GM23338 (cell line): Measurements from ENCODE around the gene OPN4. TPM values are rescaled to one million over a fixed set of nuclear protein-coding genes. Genes with fewer than 3 reads are reported as not detected.

ENCODE experiments used
- ATAC-seq: fragments of 200-7000 bp; cut with Tn5 transposase; 3 replicates; pipeline ENCODE4 v1.9.1; 2020
- DNase-seq: peaks from one replicate; pipeline ENCODE4 v3.0.0-alpha.2; 2015; ENCODE audit warnings: low spot score
- H2AFZ ChIP-seq: fragments of 200-600 bp; sonication (generic); 2 replicates; pipeline ENCODE4 v1.8.0; 2016; ENCODE audit warnings: antibody characterized with exemption, mild to moderate bottlenecking, moderate library complexity
- H3F3A ChIP-seq: fragments of 200-600 bp; sonication (generic); replicated peaks from 2 replicates; pipeline ENCODE4 v1.8.0; 2017; ENCODE audit warnings: antibody characterized with exemption, mixed run types, low read depth
- H3K27ac ChIP-seq: fragments of 200-600 bp; sonication (generic); 2 replicates; pipeline ENCODE4 v1.6.1; 2016; ENCODE audit warnings: low read depth
- H3K27me3 ChIP-seq: fragments of 200-600 bp; sonication (generic); 2 replicates; pipeline ENCODE4 v1.8.0; 2016; ENCODE audit warnings: mild to moderate bottlenecking, mixed run types, moderate library complexity; ENCODE audit not compliant: insufficient read depth
- H3K36me3 ChIP-seq: fragments of 200-600 bp; sonication (generic); 2 replicates; pipeline ENCODE4 v1.8.0; 2016; ENCODE audit warnings: mild to moderate bottlenecking; ENCODE audit not compliant: insufficient read depth
- H3K4me1 ChIP-seq: fragments of 200-600 bp; sonication (generic); 2 replicates; pipeline ENCODE4 v1.8.0; 2016; ENCODE audit warnings: mild to moderate bottlenecking, moderate library complexity; ENCODE audit not compliant: insufficient read depth
- H3K4me2 ChIP-seq: fragments of 200-600 bp; sonication (generic); 2 replicates; pipeline ENCODE4 v1.7.1; 2017; ENCODE audit warnings: mixed run types
- H3K4me3 ChIP-seq: fragments of 200-600 bp; sonication (generic); 2 replicates; pipeline ENCODE4 v1.6.1; 2016; ENCODE audit warnings: mixed run types
- H3K79me2 ChIP-seq: fragments of 200-600 bp; sonication (generic); replicated peaks from 2 replicates; pipeline ENCODE4 v1.8.0; 2017; ENCODE audit warnings: mild to moderate bottlenecking; ENCODE audit not compliant: insufficient read depth
- H3K9me2 ChIP-seq: fragments of 200-600 bp; sonication (generic); 2 replicates; pipeline ENCODE4 v1.8.0; 2017; ENCODE audit not compliant: insufficient read depth
- H4K20me1 ChIP-seq: fragments of 200-600 bp; sonication (generic); replicated peaks from 2 replicates; pipeline ENCODE4 v1.8.0; 2017; ENCODE audit warnings: mild to moderate bottlenecking; ENCODE audit not compliant: insufficient read depth
- H3K27ac Mint-ChIP-seq: 2 replicates; pipeline ENCODE4 v1.8.0; 2020; ENCODE audit warnings: inconsistent platforms, mild to moderate bottlenecking, moderate library complexity, mixed read lengths
- H3K27me3 Mint-ChIP-seq: 3 replicates; pipeline ENCODE4 v1.8.0; 2022; ENCODE audit warnings: low read depth, mild to moderate bottlenecking, moderate library complexity, mixed read lengths, inconsistent platforms; ENCODE audit not compliant: insufficient read depth, poor library complexity
- H3K36me3 Mint-ChIP-seq: 3 replicates; pipeline ENCODE4 v1.8.0; 2021; ENCODE audit warnings: low read depth, mild to moderate bottlenecking, inconsistent platforms, moderate library complexity, mixed read lengths
- H3K4me1 Mint-ChIP-seq: 3 replicates; pipeline ENCODE4 v1.8.0; 2020; ENCODE audit warnings: mild to moderate bottlenecking, inconsistent platforms, mixed read lengths
- H3K4me3 Mint-ChIP-seq: 3 replicates; pipeline ENCODE4 v1.8.0; 2021; ENCODE audit warnings: moderate library complexity, mild to moderate bottlenecking, inconsistent platforms, mixed read lengths
- H3K9me3 Mint-ChIP-seq: 3 replicates; pipeline ENCODE4 v1.8.0; 2020; ENCODE audit warnings: moderate library complexity, mild to moderate bottlenecking, inconsistent platforms, mixed read lengths
- CREB1 ChIP-seq: fragments of 250-450 bp; sonication (Bioruptor Pico); IDR thresholded peaks from 2 replicates; pipeline ENCODE4 v1.5.0; 2020; ENCODE audit warnings: low read depth, mild to moderate bottlenecking, moderate library complexity
- EZH2 ChIP-seq: fragments of 200-600 bp; sonication (generic); IDR thresholded peaks from one replicate; pipeline ENCODE4 v1.8.0; 2017; ENCODE audit warnings: antibody characterized with exemption, mild to moderate bottlenecking, low read depth; ENCODE audit not compliant: unreplicated experiment
- EZH2phosphoT487 ChIP-seq: fragments of 200-600 bp; sonication (generic); IDR thresholded peaks from one replicate; pipeline ENCODE4 v1.8.1; 2018; ENCODE audit warnings: antibody characterized with exemption; ENCODE audit not compliant: unreplicated experiment
- POLR2AphosphoS5 ChIP-seq: IDR thresholded peaks from 2 replicates; pipeline ENCODE4 v1.6.1; 2016; ENCODE audit warnings: antibody characterized with exemption, low read depth
- polyA plus RNA-seq: library from polyadenylated mRNA; unstranded; fragments of >200 nt; fragmentation: Nextera tagmentation; extraction: Ambion mirVana; gene quantifications from 2 replicates; pipeline ENCODE4 v1.2.1, GENCODE V29; 2016
- total RNA-seq: library from RNA; depleted of rRNA; stranded (reverse); fragments of >200 nt; shearing (Covaris generic); gene quantifications from 2 replicates; pipeline ENCODE4 v1.2.3, GENCODE V29; 2014
- TF ChIP-seq, protein P1 (sequence below): fragments of 250-450 bp; sonication (Bioruptor Pico); IDR thresholded peaks from 2 replicates; pipeline ENCODE4 v1.5.0; 2020; ENCODE audit warnings: mild to moderate bottlenecking, moderate library complexity

OPN4 gene
- total and polyA plus RNA-seq, 2 experiments from 2014 or later, result not detected

DNA sequence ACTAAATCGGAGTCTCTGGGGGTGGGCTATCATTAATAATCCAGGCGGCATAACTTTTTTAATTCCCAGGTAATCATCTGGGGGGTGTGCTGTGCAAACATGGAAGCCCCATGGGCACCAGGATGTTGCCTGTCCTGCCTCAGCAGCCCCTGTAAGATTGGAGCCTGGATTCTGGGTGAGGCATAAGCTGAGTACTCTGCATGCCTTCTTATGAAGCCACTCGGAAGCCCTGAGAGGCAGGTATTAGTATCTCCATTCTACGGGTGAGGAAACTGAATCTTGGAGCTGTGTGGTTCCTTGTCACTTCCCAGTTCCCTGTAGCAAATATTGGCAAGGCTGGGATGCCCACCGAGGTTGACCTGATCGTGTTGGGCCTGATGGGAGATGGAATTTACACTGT is 7.4 kb upstream of the OPN4 start:
- H3K9me3 Mint-ChIP-seq, result peaks cover 2% of the 10 kb centered on the region
- Histone ChIP-seq H3K9me2 (peaks cover 3% of the 10 kb centered on the region; the same call in 1 of the 2 replicates), H3K4me2 (no peak overlapping the region), H3K4me3 (no peak overlapping the region), H2AFZ (peak overlapping the region; percentile 38; the same call in 1 of the 2 replicates), H3K79me2 (no peaks in the 10 kb centered on the region), H3F3A (no peaks in the 10 kb centered on the region), H3K27me3 (no peaks in the 10 kb centered on the region), H3K27ac (no peak overlapping the region), H4K20me1 (no peaks in the 10 kb centered on the region), H3K36me3 (no peaks in the 10 kb centered on the region), H3K4me1 (peaks cover 7% of the 10 kb centered on the region)
- no peaks in the 10 kb centered on the region; the same call in 2 of the 3 replicates for H3K36me3 Mint-ChIP-seq
- ATAC-seq (no peak), DNase-seq (no peak)
- TF ChIP-seq CREB1 (no peak), EZH2 (no peak), POLR2AphosphoS5 (no peak), EZH2phosphoT487 (no peak)
- TF ChIP-seq, protein P1, sequence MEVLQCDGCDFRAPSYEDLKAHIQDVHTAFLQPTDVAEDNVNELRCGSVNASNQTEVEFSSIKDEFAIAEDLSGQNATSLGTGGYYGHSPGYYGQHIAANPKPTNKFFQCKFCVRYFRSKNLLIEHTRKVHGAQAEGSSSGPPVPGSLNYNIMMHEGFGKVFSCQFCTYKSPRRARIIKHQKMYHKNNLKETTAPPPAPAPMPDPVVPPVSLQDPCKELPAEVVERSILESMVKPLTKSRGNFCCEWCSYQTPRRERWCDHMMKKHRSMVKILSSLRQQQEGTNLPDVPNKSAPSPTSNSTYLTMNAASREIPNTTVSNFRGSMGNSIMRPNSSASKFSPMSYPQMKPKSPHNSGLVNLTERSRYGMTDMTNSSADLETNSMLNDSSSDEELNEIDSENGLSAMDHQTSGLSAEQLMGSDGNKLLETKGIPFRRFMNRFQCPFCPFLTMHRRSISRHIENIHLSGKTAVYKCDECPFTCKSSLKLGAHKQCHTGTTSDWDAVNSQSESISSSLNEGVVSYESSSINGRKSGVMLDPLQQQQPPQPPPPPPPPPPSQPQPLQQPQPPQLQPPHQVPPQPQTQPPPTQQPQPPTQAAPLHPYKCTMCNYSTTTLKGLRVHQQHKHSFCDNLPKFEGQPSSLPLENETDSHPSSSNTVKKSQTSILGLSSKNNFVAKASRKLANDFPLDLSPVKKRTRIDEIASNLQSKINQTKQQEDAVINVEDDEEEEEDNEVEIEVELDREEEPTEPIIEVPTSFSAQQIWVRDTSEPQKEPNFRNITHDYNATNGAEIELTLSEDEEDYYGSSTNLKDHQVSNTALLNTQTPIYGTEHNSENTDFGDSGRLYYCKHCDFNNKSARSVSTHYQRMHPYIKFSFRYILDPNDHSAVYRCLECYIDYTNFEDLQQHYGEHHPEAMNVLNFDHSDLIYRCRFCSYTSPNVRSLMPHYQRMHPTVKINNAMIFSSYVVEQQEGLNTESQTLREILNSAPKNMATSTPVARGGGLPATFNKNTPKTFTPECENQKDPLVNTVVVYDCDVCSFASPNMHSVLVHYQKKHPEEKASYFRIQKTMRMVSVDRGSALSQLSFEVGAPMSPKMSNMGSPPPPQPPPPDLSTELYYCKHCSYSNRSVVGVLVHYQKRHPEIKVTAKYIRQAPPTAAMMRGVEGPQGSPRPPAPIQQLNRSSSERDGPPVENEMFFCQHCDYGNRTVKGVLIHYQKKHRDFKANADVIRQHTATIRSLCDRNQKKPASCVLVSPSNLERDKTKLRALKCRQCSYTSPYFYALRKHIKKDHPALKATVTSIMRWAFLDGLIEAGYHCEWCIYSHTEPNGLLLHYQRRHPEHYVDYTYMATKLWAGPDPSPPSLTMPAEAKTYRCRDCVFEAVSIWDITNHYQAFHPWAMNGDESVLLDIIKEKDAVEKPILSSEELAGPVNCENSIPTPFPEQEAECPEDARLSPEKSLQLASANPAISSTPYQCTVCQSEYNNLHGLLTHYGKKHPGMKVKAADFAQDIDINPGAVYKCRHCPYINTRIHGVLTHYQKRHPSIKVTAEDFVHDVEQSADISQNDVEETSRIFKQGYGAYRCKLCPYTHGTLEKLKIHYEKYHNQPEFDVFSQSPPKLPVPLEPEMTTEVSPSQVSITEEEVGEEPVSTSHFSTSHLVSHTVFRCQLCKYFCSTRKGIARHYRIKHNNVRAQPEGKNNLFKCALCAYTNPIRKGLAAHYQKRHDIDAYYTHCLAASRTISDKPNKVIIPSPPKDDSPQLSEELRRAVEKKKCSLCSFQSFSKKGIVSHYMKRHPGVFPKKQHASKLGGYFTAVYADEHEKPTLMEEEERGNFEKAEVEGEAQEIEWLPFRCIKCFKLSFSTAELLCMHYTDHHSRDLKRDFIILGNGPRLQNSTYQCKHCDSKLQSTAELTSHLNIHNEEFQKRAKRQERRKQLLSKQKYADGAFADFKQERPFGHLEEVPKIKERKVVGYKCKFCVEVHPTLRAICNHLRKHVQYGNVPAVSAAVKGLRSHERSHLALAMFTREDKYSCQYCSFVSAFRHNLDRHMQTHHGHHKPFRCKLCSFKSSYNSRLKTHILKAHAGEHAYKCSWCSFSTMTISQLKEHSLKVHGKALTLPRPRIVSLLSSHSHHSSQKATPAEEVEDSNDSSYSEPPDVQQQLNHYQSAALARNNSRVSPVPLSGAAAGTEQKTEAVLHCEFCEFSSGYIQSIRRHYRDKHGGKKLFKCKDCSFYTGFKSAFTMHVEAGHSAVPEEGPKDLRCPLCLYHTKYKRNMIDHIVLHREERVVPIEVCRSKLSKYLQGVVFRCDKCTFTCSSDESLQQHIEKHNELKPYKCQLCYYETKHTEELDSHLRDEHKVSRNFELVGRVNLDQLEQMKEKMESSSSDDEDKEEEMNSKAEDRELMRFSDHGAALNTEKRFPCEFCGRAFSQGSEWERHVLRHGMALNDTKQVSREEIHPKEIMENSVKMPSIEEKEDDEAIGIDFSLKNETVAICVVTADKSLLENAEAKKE (CRISPR knock-in tag), result no peak
- H3K4me3 Mint-ChIP-seq, result no peak overlapping the region
- H3K27ac Mint-ChIP-seq, result no peak overlapping the region; the same call in 1 of the 2 replicates
- H3K4me1 Mint-ChIP-seq, result peaks cover 8% of the 10 kb centered on the region
- peaks cover 7% of the 10 kb centered on the region for H3K27me3 Mint-ChIP-seq
